LoVo (cell line): ENCODE data around the gene CYB5R4.
A peak's percentile ranks its signal among the peaks of the same experiment; 100 is the strongest.
"Not testable (repeated sequence)": the region's sequence is repeated elsewhere in the genome, so short reads cannot be mapped to it uniquely, and the experiment has no call there.

Experiments used
- DNase-seq: peaks from one replicate; pipeline ENCODE4 v3.0.0-alpha.2; 2016; ENCODE audit warnings: low spot score

The CYB5R4 gene

GRCh38 chr6:83867043-83867442, 7.6 kb downstream of the CYB5R4 start:
- no peak for DNase-seq

GRCh38 chr6:83867527-83868161, 8.2 kb downstream of the CYB5R4 start:
- DNase-seq, result no peak

GRCh38 chr6:83868639-83869038, 9.2 kb downstream of the CYB5R4 start:
- no peak for DNase-seq

- DNase-seq, result no peak
Observed at GRCh38 chr6:83870649-83871048, 11.2 kb downstream of the CYB5R4 start.

GRCh38 chr6:83872386-83873118, 13.1 kb downstream of the CYB5R4 start:
- no peak for DNase-seq

- no peak for DNase-seq
Observed at GRCh38 chr6:83873869-83874268, 14.4 kb downstream of the CYB5R4 start.

GRCh38 chr6:83875843-83876242, 16.4 kb downstream of the CYB5R4 start:
- no peak for DNase-seq

- DNase-seq, result no peak
Observed at GRCh38 chr6:83878902-83879644, 19.6 kb downstream of the CYB5R4 start.

- DNase-seq, result peak; percentile 5
Observed at GRCh38 chr6:83879746-83880145, 20.3 kb downstream of the CYB5R4 start.

- no peak for DNase-seq
Observed at GRCh38 chr6:83883240-83883639, 23.8 kb downstream of the CYB5R4 start.

GRCh38 chr6:83884523-83884922, 25.0 kb downstream of the CYB5R4 start:
- DNase-seq, result peak; percentile 61

GRCh38 chr6:83885984-83886383, 26.5 kb downstream of the CYB5R4 start:
- no peak for DNase-seq

GRCh38 chr6:83889621-83890020, 30.1 kb downstream of the CYB5R4 start:
- DNase-seq, result no peak

- DNase-seq, result no peak
Observed at GRCh38 chr6:83890520-83890919, 31.0 kb downstream of the CYB5R4 start.

GRCh38 chr6:83891586-83891985, 32.1 kb downstream of the CYB5R4 start:
- DNase-seq, result no peak

- DNase-seq, result no peak
Observed at GRCh38 chr6:83893024-83893423, 33.5 kb downstream of the CYB5R4 start.

GRCh38 chr6:83897094-83897493, 37.6 kb downstream of the CYB5R4 start:
- not testable (repeated sequence) for DNase-seq

GRCh38 chr6:83901624-83902023, 42.1 kb downstream of the CYB5R4 start:
- no peak for DNase-seq

- DNase-seq, result no peak
Observed at GRCh38 chr6:83904395-83904794, 44.9 kb downstream of the CYB5R4 start.

- no peak for DNase-seq
Observed at GRCh38 chr6:83905648-83906047, 46.2 kb downstream of the CYB5R4 start.

GRCh38 chr6:83907623-83908390, 48.3 kb downstream of the CYB5R4 start:
- not testable (repeated sequence) for DNase-seq

- no peak for DNase-seq
Observed at GRCh38 chr6:83908813-83909212, 49.3 kb downstream of the CYB5R4 start.
